HG03521 (cell line): ENCODE data around the gene MSS51.

ENCODE experiments used
- ATAC-seq: cut with Tn5 transposase; IDR thresholded peaks from one replicate; pipeline ENCODE4 v1.9.1; 2021; ENCODE audit warnings: mild to moderate bottlenecking, moderate library complexity; ENCODE audit not compliant: unreplicated experiment

The MSS51 gene

DNA sequence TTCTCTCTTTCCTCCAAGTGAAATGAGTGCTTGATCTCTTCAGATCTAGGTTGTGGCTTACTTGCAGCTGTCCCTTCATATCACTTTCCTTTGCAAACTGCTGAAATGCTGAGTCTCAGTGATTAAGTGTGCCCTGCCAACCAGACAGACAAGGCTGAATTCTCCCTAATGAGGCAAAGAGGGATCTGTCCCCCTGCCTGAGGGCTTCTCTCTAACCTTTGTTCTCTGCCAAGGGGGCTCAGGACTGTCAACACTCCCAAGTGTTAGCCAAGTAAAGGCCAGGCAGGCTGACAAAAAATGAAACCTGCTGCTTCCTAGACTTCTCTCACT lies at the start of gene MSS51:
TSS of gene MSS51 (minus strand) at position 24 of the 330 bp plus-strand sequence. CDS start 5,277 bp downstream, outside the sequence.
- ATAC-seq, result no peak

DNA sequence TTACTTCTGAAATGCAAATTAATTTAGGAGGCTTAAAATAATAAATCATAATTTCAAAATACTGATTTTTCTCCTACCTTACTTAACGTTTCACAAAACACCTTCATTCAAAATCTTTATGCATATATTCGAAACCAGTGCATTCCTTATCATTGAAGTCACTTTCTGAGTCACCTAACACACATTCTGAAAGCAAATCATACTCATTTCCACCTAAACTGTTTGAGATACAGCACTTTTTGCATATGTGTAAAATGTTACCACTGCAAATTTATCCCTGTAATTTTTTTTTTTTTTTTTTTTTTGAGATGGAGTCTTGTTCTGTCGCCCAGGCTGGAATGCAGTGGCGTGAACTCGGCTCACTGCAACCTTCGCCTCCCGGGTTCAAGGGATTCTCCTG lies 46.8 kb upstream of the MSS51 start:
- no peak for ATAC-seq

DNA sequence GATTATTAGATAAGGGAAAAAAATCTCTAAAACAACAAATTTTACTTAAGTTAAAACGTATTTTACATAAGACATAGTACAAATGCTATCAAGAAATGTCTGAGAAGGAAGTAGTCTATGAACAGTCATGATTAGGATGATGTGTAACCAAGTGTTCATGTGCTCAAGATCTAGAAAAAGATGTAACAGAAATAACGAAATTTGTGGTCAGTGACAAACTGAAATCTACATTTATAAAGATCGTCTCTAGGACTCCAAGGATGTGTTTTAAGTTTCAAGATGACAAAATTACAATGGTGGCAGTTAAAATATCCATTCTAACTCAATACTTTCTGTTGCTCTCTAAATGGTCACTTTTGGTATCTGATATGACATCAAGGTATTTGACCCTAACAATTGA lies 45.3 kb upstream of the MSS51 start:
- ATAC-seq, result no peak

DNA sequence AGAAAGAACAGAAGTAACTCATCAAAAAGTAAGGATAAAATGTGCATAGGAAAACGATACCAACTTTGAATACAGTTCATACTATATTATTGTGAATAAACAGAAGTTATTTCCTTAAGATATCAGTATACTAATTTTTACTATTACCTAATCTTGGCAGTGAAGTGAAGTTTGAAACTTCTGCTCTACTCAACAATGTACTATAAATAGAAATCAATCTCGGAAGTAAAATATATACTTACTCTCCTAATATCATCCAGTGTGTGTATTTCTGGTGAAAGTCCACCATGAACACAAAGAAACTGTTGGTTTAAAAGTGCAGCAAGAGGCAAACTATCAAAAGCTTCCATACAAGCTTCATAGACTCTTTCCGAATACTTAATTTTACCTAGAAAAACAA lies 37.9 kb upstream of the MSS51 start:
- ATAC-seq, result no peak

- no peak for ATAC-seq
These were observed 36.2 kb upstream of the MSS51 start for GRCh38 chr10:73469579-73469978.

DNA sequence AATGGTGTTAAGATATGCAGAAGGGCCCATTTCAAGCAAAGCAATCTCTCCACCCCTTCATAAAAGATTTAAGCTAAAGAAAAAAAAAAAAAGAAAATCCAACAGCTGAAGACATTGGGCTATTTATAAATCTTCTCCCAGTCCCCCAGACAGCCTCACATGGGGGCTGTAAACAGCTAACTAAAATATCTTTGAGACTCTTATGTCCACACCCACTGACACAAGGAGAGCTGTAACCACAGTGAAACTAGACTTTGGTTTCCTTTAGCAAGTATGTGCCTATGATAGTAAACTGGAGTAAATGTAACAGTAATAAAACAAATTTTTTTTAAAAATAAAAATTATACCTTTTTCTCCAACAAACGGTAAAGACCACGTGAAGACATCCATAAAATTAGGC lies 33.8 kb upstream of the MSS51 start:
- ATAC-seq, result no peak

- ATAC-seq, result no peak
These were observed 32.8 kb upstream of the MSS51 start for GRCh38 chr10:73465978-73466726.

DNA sequence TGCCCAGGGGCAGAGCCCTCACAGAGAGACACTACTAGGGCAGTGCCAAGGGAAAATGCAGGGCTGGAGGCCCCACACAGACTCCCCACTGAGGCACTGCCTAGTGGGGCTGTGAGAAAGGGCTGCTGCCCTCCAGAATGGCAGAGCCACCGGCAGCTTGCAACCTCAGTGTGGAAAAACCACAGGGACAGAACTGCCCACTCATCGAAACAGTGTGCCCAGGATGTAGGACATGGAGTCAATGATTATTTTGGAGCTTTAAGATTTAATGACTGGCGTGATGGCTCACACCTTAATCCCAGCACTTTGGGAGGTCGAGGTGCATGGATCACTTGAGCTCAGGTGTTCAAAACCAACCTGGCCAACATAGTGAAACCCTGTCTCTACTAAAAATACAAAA lies 27.5 kb upstream of the MSS51 start:
- ATAC-seq, result no peak

- no peak for ATAC-seq
These were observed 26.4 kb upstream of the MSS51 start for GRCh38 chr10:73459683-73460314.

- no peak for ATAC-seq
These were observed 23.0 kb upstream of the MSS51 start for GRCh38 chr10:73456187-73456890.

DNA sequence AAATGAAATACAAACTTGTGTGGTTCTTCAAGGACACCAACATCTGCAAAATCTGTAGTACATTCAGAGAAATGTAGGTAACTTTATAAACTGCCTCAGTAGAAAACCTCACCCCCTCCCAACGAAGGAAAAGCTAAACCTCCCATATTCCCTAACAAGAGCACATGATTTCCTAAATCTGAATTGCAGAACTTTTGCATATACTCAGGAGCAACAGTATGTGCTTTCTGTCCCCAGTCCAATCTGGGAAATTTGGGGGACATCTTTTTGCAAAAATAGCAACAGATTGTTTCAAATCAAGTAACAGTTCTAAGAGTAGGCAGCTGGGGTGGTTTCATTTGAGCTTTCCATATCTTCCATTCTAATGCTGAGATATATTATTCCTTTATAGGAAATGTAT lies 15.8 kb upstream of the MSS51 start:
- no peak for ATAC-seq

GRCh38 chr10:73448384-73448783 lies 15.0 kb upstream of the MSS51 start:
- no peak for ATAC-seq

GRCh38 chr10:73446926-73447325 lies 13.6 kb upstream of the MSS51 start:
- no peak for ATAC-seq

DNA sequence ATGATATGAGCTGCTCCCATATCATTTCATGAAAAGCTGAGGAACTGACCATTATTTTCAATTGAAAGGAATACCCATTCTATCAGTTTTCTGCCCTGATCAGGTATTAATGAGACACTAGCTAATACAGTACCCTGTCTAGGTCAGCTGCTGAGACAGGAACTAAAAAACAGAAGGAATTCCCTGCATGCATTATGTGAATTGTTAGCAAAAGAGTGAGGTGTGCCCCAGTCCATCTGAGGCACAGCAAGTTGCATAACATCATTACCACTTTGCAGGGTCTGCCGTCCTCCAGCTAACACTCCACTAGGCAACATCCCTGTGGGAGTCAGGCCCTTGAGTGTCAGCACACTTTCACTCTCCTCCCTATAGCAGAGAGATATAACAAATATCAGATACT lies 11.1 kb upstream of the MSS51 start:
- ATAC-seq, result no peak

GRCh38 chr10:73439605-73440312 lies 6.4 kb upstream of the MSS51 start:
- no peak for ATAC-seq

DNA sequence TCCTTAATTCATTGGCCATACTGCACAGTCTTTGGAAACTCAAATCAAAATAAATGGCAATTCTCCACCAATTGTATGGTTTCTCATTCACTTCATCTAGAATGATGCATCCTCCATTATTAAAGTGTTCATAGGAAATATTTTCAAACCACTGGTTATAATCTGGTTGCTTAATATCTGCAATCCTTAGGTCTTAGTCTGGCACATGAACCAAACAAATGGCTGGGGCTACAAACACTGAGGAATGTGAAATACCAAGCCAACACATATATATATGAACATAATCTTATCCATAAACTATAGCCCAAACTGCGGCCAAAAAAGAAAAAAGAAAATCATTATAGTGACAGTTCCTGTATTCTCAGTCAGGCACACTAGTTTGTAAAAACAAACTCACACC lies 5.7 kb upstream of the MSS51 start:
- ATAC-seq, result no peak

GRCh38 chr10:73432646-73433537 lies 469 bp downstream of the MSS51 start:
- ATAC-seq, result no peak

DNA sequence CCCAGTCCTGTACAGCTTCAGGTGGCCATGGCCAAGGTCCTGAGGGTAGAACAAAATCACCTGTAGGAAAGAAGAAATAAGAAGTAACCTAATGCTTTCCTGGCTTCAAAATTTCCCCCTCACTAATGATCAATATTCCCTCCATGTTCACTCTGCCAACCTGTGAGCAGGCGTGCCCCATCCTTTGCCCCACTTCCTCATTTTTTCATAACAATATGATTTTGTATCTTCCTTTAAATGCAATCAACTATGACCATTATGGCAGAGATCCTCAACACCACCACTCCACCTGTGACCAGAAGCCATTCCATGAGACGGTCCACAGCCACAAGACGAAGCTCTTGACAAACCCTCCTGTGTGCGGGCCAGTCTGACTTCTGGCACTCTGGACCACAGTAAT lies 7.0 kb downstream of the MSS51 start:
- no peak for ATAC-seq

DNA sequence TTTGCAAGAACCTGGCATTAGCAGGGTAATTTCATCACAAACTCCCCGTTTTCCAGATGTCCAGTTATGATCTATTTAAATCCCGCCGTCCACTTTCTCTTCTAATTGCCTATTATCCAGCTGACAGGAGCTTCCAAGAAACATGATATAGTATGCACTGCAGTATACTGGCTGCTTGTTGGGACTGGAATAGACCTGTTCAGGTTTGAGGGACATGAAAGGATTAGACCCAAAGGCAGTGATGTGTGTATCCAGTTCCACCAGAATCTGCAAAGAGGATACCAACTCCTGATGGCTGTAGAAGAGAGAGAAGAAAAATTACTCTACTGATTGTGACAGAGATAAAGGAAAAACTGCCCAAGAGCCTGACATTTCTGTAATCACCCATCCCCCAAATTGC lies 8.9 kb downstream of the MSS51 start:
- no peak for ATAC-seq

DNA sequence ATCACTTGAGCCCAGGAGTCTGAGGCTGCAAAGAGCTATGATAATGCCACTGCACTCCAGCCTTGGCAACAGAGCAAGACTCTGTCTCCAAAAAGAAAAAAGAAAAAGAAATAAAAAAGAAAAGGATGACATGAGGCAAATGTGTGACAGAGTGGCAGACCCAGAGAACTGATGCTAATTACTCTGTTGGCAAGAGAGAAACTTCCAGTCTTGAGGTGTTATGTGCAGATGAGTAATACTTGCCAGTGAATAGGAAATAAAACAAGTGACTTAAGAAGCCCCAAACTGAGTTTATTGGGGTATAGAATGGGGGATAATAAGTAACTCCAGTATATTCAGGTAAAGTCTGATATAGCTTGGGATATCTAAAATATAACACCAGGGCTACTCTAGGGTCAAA lies 10.1 kb downstream of the MSS51 start:
- no peak for ATAC-seq

- no peak for ATAC-seq
These were observed 16.8 kb downstream of the MSS51 start for GRCh38 chr10:73416571-73416970.
